ENCODE measurements around the gene TSPAN9. TPM values are rescaled to one million over a fixed set of nuclear protein-coding genes. Genes with fewer than 3 reads are reported as not detected.
A peak's percentile ranks its signal among the peaks of the same experiment; 100 is the strongest.

TSPAN9 gene
- total RNA-seq, 1 donor from 2014 or later = 40.9 TPM

- H3K4me2 ChIP-seq (ENCODE audit: low read length) = peak overlapping the region; percentile 49
- H3K36me3 ChIP-seq (ENCODE audit: insufficient read depth, low read length) = no peaks in the 10 kb centered on the region
- DNase-seq (ENCODE audit: low read depth) (peak; percentile 47), FAIRE-seq (no peak)
- no peak overlapping the region for H3K4me3 ChIP-seq (ENCODE audit: insufficient read depth, low read depth, low read length)
- H3K27ac ChIP-seq (ENCODE audit: low read depth, low read length) = no peak overlapping the region
- H3K4me1 ChIP-seq (ENCODE audit: insufficient read depth, low read length) = peaks cover 17% of the 10 kb centered on the region
- H3K9ac ChIP-seq (ENCODE audit: low read length) = no peak overlapping the region
- H4K20me1 ChIP-seq (ENCODE audit: insufficient read depth, low read length) = peaks cover 53% of the 10 kb centered on the region
- H3K79me2 ChIP-seq (ENCODE audit: insufficient read depth, low read length) = peaks cover 29% of the 10 kb centered on the region
- no peaks in the 10 kb centered on the region for H3K9me3 ChIP-seq (ENCODE audit: insufficient read depth, low read depth, low read length)
- H2AFZ ChIP-seq (ENCODE audit: low read depth, low read length) = no peak overlapping the region
- Mint-ChIP-seq H3K27ac (ENCODE audit: unreplicated experiment) (no peak overlapping the region), H3K4me3 (ENCODE audit: unreplicated experiment) (no peak overlapping the region), H3K27me3 (ENCODE audit: low read depth, unreplicated experiment) (no peaks in the 10 kb centered on the region), H3K36me3 (ENCODE audit: low read depth, unreplicated experiment) (peaks cover 31% of the 10 kb centered on the region), H3K4me1 (ENCODE audit: low read depth, unreplicated experiment) (peaks cover 23% of the 10 kb centered on the region), H3K9me3 (ENCODE audit: unreplicated experiment) (peaks cover 7% of the 10 kb centered on the region)
- TF ChIP-seq CTCF (IDR thresholded peaks at IDR 0.05; ENCODE audit: insufficient read depth, low read depth, low read length) (no peak), EZH2 (IDR thresholded peaks at IDR 0.05; ENCODE audit: insufficient read depth, low read length) (no peak)
- no peaks in the 10 kb centered on the region for H3K27me3 ChIP-seq (ENCODE audit: insufficient read depth, low read length)
Observed at GRCh38 chr12:3097186-3097804, 20.1 kb downstream of the TSPAN9 start.

GRCh38 chr12:3097836-3098235, 20.7 kb downstream of the TSPAN9 start:
- Histone ChIP-seq H3K79me2 (ENCODE audit: insufficient read depth, low read length) (peaks cover 24% of the 10 kb centered on the region), H2AFZ (ENCODE audit: low read depth, low read length) (no peak overlapping the region), H3K27me3 (ENCODE audit: insufficient read depth, low read length) (no peaks in the 10 kb centered on the region), H4K20me1 (ENCODE audit: insufficient read depth, low read length) (peaks cover 48% of the 10 kb centered on the region), H3K36me3 (ENCODE audit: insufficient read depth, low read length) (no peaks in the 10 kb centered on the region), H3K4me3 (ENCODE audit: insufficient read depth, low read depth, low read length) (no peak overlapping the region), H3K27ac (ENCODE audit: low read depth, low read length) (no peak overlapping the region), H3K9me3 (ENCODE audit: insufficient read depth, low read depth, low read length) (no peaks in the 10 kb centered on the region), H3K4me1 (ENCODE audit: insufficient read depth, low read length) (peaks cover 17% of the 10 kb centered on the region), H3K9ac (ENCODE audit: low read length) (no peak overlapping the region), H3K4me2 (ENCODE audit: low read length) (peak overlapping the region; percentile 49)
- TF ChIP-seq EZH2 (IDR thresholded peaks at IDR 0.05; ENCODE audit: insufficient read depth, low read length) (no peak), CTCF (IDR thresholded peaks at IDR 0.05; ENCODE audit: insufficient read depth, low read depth, low read length) (no peak)
- H3K4me1 Mint-ChIP-seq (ENCODE audit: low read depth, unreplicated experiment) = peaks cover 23% of the 10 kb centered on the region
- no peak for FAIRE-seq
- peaks cover 7% of the 10 kb centered on the region for H3K9me3 Mint-ChIP-seq (ENCODE audit: unreplicated experiment)
- no peak for DNase-seq (ENCODE audit: low read depth)
- H3K4me3 Mint-ChIP-seq (ENCODE audit: unreplicated experiment) = no peak overlapping the region
- peaks cover 27% of the 10 kb centered on the region for H3K36me3 Mint-ChIP-seq (ENCODE audit: low read depth, unreplicated experiment)
- no peaks in the 10 kb centered on the region for H3K27me3 Mint-ChIP-seq (ENCODE audit: low read depth, unreplicated experiment)
- H3K27ac Mint-ChIP-seq (ENCODE audit: unreplicated experiment) = no peak overlapping the region

GRCh38 chr12:3098436-3098835, 21.3 kb downstream of the TSPAN9 start:
- Histone ChIP-seq H3K4me2 (ENCODE audit: low read length) (no peak overlapping the region), H3K27me3 (ENCODE audit: insufficient read depth, low read length) (no peaks in the 10 kb centered on the region), H3K36me3 (ENCODE audit: insufficient read depth, low read length) (no peaks in the 10 kb centered on the region), H3K4me3 (ENCODE audit: insufficient read depth, low read depth, low read length) (no peak overlapping the region), H3K27ac (ENCODE audit: low read depth, low read length) (no peak overlapping the region), H3K4me1 (ENCODE audit: insufficient read depth, low read length) (peaks cover 17% of the 10 kb centered on the region), H3K9ac (ENCODE audit: low read length) (no peak overlapping the region), H4K20me1 (ENCODE audit: insufficient read depth, low read length) (peaks cover 42% of the 10 kb centered on the region), H2AFZ (ENCODE audit: low read depth, low read length) (no peak overlapping the region), H3K9me3 (ENCODE audit: insufficient read depth, low read depth, low read length) (no peaks in the 10 kb centered on the region), H3K79me2 (ENCODE audit: insufficient read depth, low read length) (peaks cover 25% of the 10 kb centered on the region)
- H3K4me1 Mint-ChIP-seq (ENCODE audit: low read depth, unreplicated experiment) = peaks cover 23% of the 10 kb centered on the region
- FAIRE-seq (no peak), DNase-seq (ENCODE audit: low read depth) (no peak)
- no peak overlapping the region for H3K4me3 Mint-ChIP-seq (ENCODE audit: unreplicated experiment)
- H3K27me3 Mint-ChIP-seq (ENCODE audit: low read depth, unreplicated experiment) = no peaks in the 10 kb centered on the region
- H3K36me3 Mint-ChIP-seq (ENCODE audit: low read depth, unreplicated experiment) = peaks cover 25% of the 10 kb centered on the region
- H3K9me3 Mint-ChIP-seq (ENCODE audit: unreplicated experiment) = peaks cover 7% of the 10 kb centered on the region
- TF ChIP-seq EZH2 (IDR thresholded peaks at IDR 0.05; ENCODE audit: insufficient read depth, low read length) (no peak), CTCF (IDR thresholded peaks at IDR 0.05; ENCODE audit: insufficient read depth, low read depth, low read length) (no peak)
- H3K27ac Mint-ChIP-seq (ENCODE audit: unreplicated experiment) = no peak overlapping the region
